GM18951 (cell line): ENCODE measurements around the gene SYS1.

Experiments
- POLR2A ChIP-seq: IDR thresholded peaks from 4 replicates; pipeline ENCODE4 v1.6.1; 2011; ENCODE audit warnings: mild to moderate bottlenecking; ENCODE audit not compliant: insufficient read length, insufficient read depth; ENCODE audit errors: extremely low read depth
- in situ Hi-C: fragments of 300-500 bp; cut with MboI; formaldehyde crosslinking; loops from one replicate; pipeline ENCODE4 v1.12.0; 2022; ENCODE audit warnings: low sequenced_read_pairs, mixed read lengths, inconsistent platforms; ENCODE audit not compliant: unreplicated experiment

SYS1 gene

DNA sequence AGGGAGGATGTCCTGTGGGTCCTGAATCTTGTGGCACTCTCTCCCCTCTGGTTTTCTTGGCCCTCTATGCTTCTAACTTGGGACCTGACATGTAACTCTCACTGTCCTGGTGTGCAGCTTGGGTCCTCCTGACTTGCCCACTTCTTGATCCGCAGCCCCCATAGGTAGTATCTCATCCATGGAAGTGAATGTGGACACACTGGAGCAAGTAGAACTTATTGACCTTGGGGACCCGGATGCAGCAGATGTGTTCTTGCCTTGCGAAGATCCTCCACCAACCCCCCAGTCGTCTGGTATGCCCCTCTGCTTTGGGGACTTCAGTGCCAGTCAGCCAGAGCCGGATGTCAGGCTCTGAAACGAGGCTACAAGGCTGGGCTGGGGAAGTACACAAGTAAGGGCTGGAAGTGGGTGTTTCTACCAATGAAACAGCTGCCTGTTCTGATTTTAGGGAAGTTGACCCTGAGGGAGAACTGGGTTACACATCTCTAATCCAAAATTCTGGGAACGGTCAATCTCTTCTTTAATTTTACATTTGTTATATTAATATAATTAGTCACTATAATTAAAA is 45.8 kb downstream of the SYS1 start:
- TF ChIP-seq POLR2A: no peak
- in situ Hi-C loops: no loop called here

GRCh38 chr20:45409521-45410272 is 46.7 kb downstream of the SYS1 start:
- in situ Hi-C loops: no loop called here
- TF ChIP-seq POLR2A: no peak

DNA sequence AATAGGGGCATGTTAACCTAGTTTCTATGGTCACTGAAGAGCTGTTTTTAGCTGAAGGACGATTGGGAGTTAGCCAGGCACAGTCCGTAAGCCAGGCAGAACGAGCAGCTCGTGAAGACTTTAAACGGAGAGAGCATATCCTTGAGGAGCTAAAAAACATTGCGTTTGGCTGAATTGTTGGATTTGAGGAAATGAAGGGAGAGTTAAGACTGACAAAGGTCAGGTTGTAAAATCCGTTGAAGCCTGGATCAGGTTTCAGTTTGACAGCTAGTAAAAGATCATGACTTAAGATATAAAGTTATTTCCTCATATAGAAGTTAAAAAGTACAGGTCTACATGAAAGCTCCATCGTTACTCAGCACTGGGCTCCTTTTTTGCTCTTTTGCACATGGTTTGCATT is 47.9 kb downstream of the SYS1 start:
- in situ Hi-C loops: no loop called here
- TF ChIP-seq POLR2A: no peak

DNA sequence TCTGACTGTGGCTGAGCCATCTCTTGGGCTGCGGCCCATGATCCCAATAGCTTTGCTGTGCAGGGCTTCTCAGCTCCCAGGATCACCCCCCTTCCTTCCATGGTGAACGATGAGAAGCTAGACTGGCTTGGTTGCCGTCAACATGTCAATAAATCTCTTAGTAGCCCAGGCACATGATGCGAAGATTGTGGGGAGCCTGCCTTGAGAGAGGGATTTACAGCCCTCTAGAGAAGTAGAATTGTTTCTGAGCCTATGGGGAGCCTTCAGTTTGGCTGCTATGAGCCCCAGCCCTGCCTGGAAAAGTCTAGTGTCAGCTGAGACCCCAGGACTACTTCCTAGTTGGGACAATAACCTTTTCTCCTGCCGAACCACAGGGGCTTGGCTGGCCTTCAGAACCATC is 49.7 kb downstream of the SYS1 start:
- no peak for TF ChIP-seq POLR2A
- in situ Hi-C loops: no loop called here

GRCh38 chr20:45413479-45413878 is 50.5 kb downstream of the SYS1 start:
- TF ChIP-seq POLR2A: no peak
- in situ Hi-C loops: no loop called here

DNA sequence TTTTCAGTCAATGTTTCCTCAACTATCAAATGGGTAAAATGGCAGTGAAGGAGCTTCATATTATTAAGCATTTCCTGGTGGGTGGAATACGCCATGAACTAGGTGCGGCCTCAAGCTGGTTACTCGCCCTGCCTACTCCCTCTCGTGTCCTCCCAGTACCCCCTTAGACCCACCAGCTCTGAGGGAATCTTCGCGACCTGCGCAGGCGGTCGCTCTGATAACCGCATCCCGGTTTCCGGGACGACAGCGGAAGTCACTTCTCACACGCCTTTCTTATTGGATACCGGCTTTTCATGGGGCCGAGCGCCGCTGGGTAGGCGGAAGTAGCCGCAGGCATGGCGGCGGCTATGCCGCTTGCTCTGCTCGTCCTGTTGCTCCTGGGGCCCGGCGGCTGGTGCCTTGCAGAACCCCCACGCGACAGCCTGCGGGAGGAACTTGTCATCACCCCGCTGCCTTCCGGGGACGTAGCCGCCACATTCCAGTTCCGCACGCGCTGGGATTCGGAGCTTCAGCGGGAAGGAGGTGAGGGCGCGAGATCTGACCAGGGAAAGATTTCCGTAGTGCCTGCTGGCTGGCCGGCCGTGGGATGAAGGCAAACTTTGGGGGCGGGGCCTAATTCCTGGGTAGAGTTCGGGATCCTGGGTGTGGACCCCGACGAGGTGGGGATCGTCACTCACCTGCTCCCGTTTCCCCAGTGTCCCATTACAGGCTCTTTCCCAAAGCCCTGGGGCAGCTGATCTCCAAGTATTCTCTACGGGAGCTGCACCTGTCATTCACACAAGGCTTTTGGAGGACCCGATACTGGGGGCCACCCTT is 53.1 kb downstream of the SYS1 start, which contains the start of gene PIGT:
TSS of gene PIGT (plus strand) at position 320 of the 816 bp plus-strand sequence. CDS start at position 336, 16 bp downstream.
- peak; percentile 95 for TF ChIP-seq POLR2A
- in situ Hi-C loops: no loop called here

GRCh38 chr20:45416917-45417316 is 54.0 kb downstream of the SYS1 start:
- no peak for TF ChIP-seq POLR2A
- in situ Hi-C loops: no loop called here
